IMR-90 (cell line): ENCODE measurements around the gene TRIM71. TPM values are rescaled to one million over a fixed set of nuclear protein-coding genes. Genes with fewer than 3 reads are reported as not detected.

Source experiments
- ATAC-seq: fragments of 200-7000 bp; cut with Tn5 transposase; 2 replicates; pipeline ENCODE4 v1.9.1; 2020; ENCODE audit warnings: low read depth, mild to moderate bottlenecking, moderate library complexity
- BruUV-seq: library from RNA; stranded (reverse); fragments of 400-500 nt; replicated peaks from 2 replicates; lab custom pipeline; 2021; lab: Mats Ljungman, UMichigan
- CTCF ChIA-PET: fragments of 300-600 bp; formaldehyde crosslinking; extraction: SDS; loops from one replicate; lab custom pipeline; 2021; ENCODE audit warnings: antibody characterized with exemption; lab: Yijun Ruan, JAX
- POLR2A ChIA-PET: fragments of 300-600 bp; sonication (Branson Sonifier 250); formaldehyde crosslinking; loops from one replicate; lab custom pipeline; 2022; ENCODE audit warnings: antibody characterized with exemption; ENCODE audit not compliant: unreplicated experiment; lab: Charles Lee
- DNase-seq: peaks from one replicate; pipeline ENCODE4 v3.0.0; 2013
- H2AFZ ChIP-seq: replicated peaks from 2 replicates; pipeline ENCODE3; 2013; ENCODE audit warnings: low read length, mild to moderate bottlenecking; ENCODE audit not compliant: poor library complexity
- H2AK5ac ChIP-seq: 2 replicates; pipeline ENCODE4 v1.6.1; 2013; ENCODE audit warnings: low read depth, low read length, inconsistent platforms
- H2AK9ac ChIP-seq: replicated peaks from 2 replicates; pipeline ENCODE3; 2013; ENCODE audit warnings: mild to moderate bottlenecking, low read depth, low read length, moderate library complexity; ENCODE audit not compliant: poor library complexity
- H2BK120ac ChIP-seq: 2 replicates; pipeline ENCODE4 v1.6.1; 2013; ENCODE audit warnings: low read depth, low read length, inconsistent platforms
- H2BK15ac ChIP-seq: 3 replicates; pipeline ENCODE4 v1.6.1; 2013; ENCODE audit warnings: low read depth, low read length, inconsistent platforms
- H2BK20ac ChIP-seq: 2 replicates; pipeline ENCODE4 v1.6.1; 2013; ENCODE audit warnings: low read depth, mild to moderate bottlenecking, inconsistent platforms, low read length, moderate library complexity
- H2BK5ac ChIP-seq: 2 replicates; pipeline ENCODE4 v1.6.1; 2013; ENCODE audit warnings: mild to moderate bottlenecking, low read depth, low read length, inconsistent platforms; ENCODE audit not compliant: poor library complexity, severe bottlenecking
- H3K14ac ChIP-seq: replicated peaks from 2 replicates; pipeline ENCODE4 v1.6.1; 2013; ENCODE audit warnings: low read depth, low read length, inconsistent platforms
- H3K18ac ChIP-seq: 2 replicates; pipeline ENCODE4 v1.6.1; 2013; ENCODE audit warnings: low read depth, low read length, control low read depth
- H3K23ac ChIP-seq: 2 replicates; pipeline ENCODE4 v1.6.1; 2013; ENCODE audit warnings: low read depth, low read length, inconsistent platforms
- H3K27ac ChIP-seq: 2 replicates; pipeline ENCODE4 v1.5.1; 2013; ENCODE audit warnings: mild to moderate bottlenecking, control low read depth, low read length; ENCODE audit not compliant: insufficient read depth
- H3K27me3 ChIP-seq: 2 replicates; pipeline ENCODE4 v1.6.1; 2013; ENCODE audit warnings: low read length; ENCODE audit not compliant: control insufficient read depth, insufficient read depth
- H3K36me3 ChIP-seq: 2 replicates; pipeline ENCODE4 v1.6.1; 2013; ENCODE audit warnings: low read length, mixed read lengths; ENCODE audit not compliant: control insufficient read depth, insufficient read depth
- H3K4ac ChIP-seq: 2 replicates; pipeline ENCODE4 v1.6.1; 2013; ENCODE audit warnings: low read depth, low read length, inconsistent platforms
- H3K4me1 ChIP-seq: 2 replicates; pipeline ENCODE4 v1.6.1; 2013; ENCODE audit warnings: low read length, mixed read lengths; ENCODE audit not compliant: control insufficient read depth, insufficient read depth
- H3K4me2 ChIP-seq: 2 replicates; pipeline ENCODE4 v1.6.1; 2013; ENCODE audit warnings: low read depth, mild to moderate bottlenecking, control low read depth, low read length, moderate library complexity
- H3K4me3 ChIP-seq: 2 replicates; pipeline ENCODE4 v1.5.1; 2013; ENCODE audit warnings: low read depth, mild to moderate bottlenecking, control low read depth, low read length, moderate library complexity; ENCODE audit not compliant: insufficient read depth
- H3K56ac ChIP-seq: 2 replicates; pipeline ENCODE4 v1.6.1; 2013; ENCODE audit warnings: low read length, inconsistent platforms; ENCODE audit not compliant: insufficient read depth; ENCODE audit errors: extremely low read depth
- H3K79me1 ChIP-seq, 2 experiments: 2 replicates each; pipeline ENCODE4 v1.6.1; 2013; ENCODE audit warnings: low read length in 2 of 2, inconsistent platforms in 1 of 2, low read depth in 1 of 2
- H3K9ac ChIP-seq: 2 replicates; pipeline ENCODE4 v1.6.1; 2013; ENCODE audit warnings: low read depth, low read length, control low read depth
- H3K9me1 ChIP-seq: 2 replicates; pipeline ENCODE4 v1.6.1; 2013; ENCODE audit warnings: low read length, inconsistent platforms; ENCODE audit not compliant: insufficient read depth
- H3K9me3 ChIP-seq: 2 replicates; pipeline ENCODE4 v1.6.1; 2013; ENCODE audit warnings: low read length; ENCODE audit not compliant: control insufficient read depth, insufficient read depth
- H4K20me1 ChIP-seq: 2 replicates; pipeline ENCODE4 v1.6.1; 2013; ENCODE audit warnings: low read length, inconsistent platforms; ENCODE audit not compliant: insufficient read depth
- H4K5ac ChIP-seq: 2 replicates; pipeline ENCODE4 v1.6.1; 2013; ENCODE audit warnings: mild to moderate bottlenecking, low read depth, low read length, control low read depth
- H4K8ac ChIP-seq, 2 experiments: 2 replicates each; pipeline ENCODE4 v1.6.1; 2013; ENCODE audit warnings: low read depth in 2 of 2, low read length in 2 of 2, control low read depth in 1 of 2, inconsistent platforms in 1 of 2
- H4K91ac ChIP-seq: 2 replicates; pipeline ENCODE4 v1.6.1; 2013; ENCODE audit warnings: low read depth, low read length, inconsistent platforms; ENCODE audit not compliant: insufficient read depth
- BHLHE40 ChIP-seq: fragments of 150-350 bp; IDR thresholded peaks from 2 replicates; pipeline ENCODE4 v1.6.1; 2016; ENCODE audit warnings: mild to moderate bottlenecking, low read depth, low read length
- CEBPB ChIP-seq: IDR thresholded peaks from 2 replicates; pipeline ENCODE4 v1.6.1; 2012; ENCODE audit warnings: low read depth, low read length, improper control_type of control experiment
- CHD1 ChIP-seq: IDR thresholded peaks from 2 replicates; pipeline ENCODE4 v1.6.1; 2012; ENCODE audit warnings: low read depth, low read length, improper control_type of control experiment
- CTCF ChIP-seq: conservative IDR thresholded peaks from 2 replicates; pipeline ENCODE4 v1.5.1; 2012; ENCODE audit warnings: mild to moderate bottlenecking, low read depth, low read length, improper control_type of control experiment
- FOS ChIP-seq: fragments of 150-350 bp; IDR thresholded peaks from 2 replicates; pipeline ENCODE4 v1.6.1; 2016; ENCODE audit warnings: low read depth, low read length
- MAFK ChIP-seq: IDR thresholded peaks from 2 replicates; pipeline ENCODE4 v1.6.1; 2012; ENCODE audit warnings: low read depth, low read length, improper control_type of control experiment
- MAZ ChIP-seq: IDR thresholded peaks from 2 replicates; pipeline ENCODE4 v1.6.1; 2012; ENCODE audit warnings: low read depth, mild to moderate bottlenecking, low read length, improper control_type of control experiment, moderate library complexity, borderline replicate concordance
- MXI1 ChIP-seq: IDR thresholded peaks from 2 replicates; pipeline ENCODE4 v1.6.1; 2012; ENCODE audit warnings: low read depth, mild to moderate bottlenecking, low read length, moderate library complexity, borderline replicate concordance
- NFE2L2 ChIP-seq: fragments of 150-350 bp; IDR thresholded peaks from 2 replicates; pipeline ENCODE4 v1.6.1; 2016; ENCODE audit warnings: low read depth, mild to moderate bottlenecking, low read length
- POLR2A ChIP-seq: IDR thresholded peaks from 2 replicates; pipeline ENCODE4 v1.6.1; 2012; ENCODE audit warnings: mild to moderate bottlenecking, low read depth, low read length
- WGBS, 2 experiments: methylation state at CpG; one replicate each; pipeline versions ENCODE4 v1.1.5 to v1.1.7; 2013; ENCODE audit warnings: missing lambda C conversion rate in 2 of 2; ENCODE audit not compliant: insufficient read length in 1 of 2; ENCODE audit errors: extremely low coverage in 2 of 2; 5-methylcytosine and 5-hydroxymethylcytosine counted together
- dilution Hi-C: fragments of 300-500 bp; cut with HindIII; formaldehyde crosslinking; loops from one replicate; pipeline ENCODE4 v1.14.3; 2018; ENCODE audit warnings: low sequenced_read_pairs; ENCODE audit not compliant: unreplicated experiment
- in situ Hi-C: fragments of 300-500 bp; cut with MboI; formaldehyde crosslinking; loops from 3 replicates; pipeline ENCODE4 v1.14.3; 2019; ENCODE audit warnings: low sequenced_read_pairs, inconsistent platforms, mixed read lengths
- intact Hi-C: fragments of 100-400 bp; cut with micrococcal nuclease; formaldehyde crosslinking; loops from 2 replicates; pipeline ENCODE4 v1.10.0; 2022
- polyA plus RNA-seq, 3 experiments: library from polyadenylated mRNA; depleted of rRNA; stranded (reverse); fragments of >200 nt; gene quantifications; 2 replicates each; pipeline ENCODE4 v1.2.3, GENCODE V29; 2012; ENCODE audit warnings: low replicate concordance in 1 of 3
- total RNA-seq: library from RNA; depleted of rRNA; stranded (reverse); fragments of >200 nt; gene quantifications from 2 replicates; pipeline ENCODE4 v1.2.3, GENCODE V29; 2012
- TF ChIP-seq, protein P1 (sequence below): fragments of 150-350 bp; IDR thresholded peaks from 2 replicates; pipeline ENCODE4 v1.6.1; 2017; ENCODE audit warnings: mild to moderate bottlenecking, antibody characterized with exemption, low read length, low read depth
- TF ChIP-seq, protein P2 (sequence below): fragments of 150-350 bp; IDR thresholded peaks from 2 replicates; pipeline ENCODE4 v1.6.1; 2016; ENCODE audit warnings: low read depth, mild to moderate bottlenecking, low read length, moderate library complexity, borderline replicate concordance

The TRIM71 gene
- total and polyA plus RNA-seq, 2 of the 4 experiments (the other 2 are of a cell fraction), result not detected

DNA sequence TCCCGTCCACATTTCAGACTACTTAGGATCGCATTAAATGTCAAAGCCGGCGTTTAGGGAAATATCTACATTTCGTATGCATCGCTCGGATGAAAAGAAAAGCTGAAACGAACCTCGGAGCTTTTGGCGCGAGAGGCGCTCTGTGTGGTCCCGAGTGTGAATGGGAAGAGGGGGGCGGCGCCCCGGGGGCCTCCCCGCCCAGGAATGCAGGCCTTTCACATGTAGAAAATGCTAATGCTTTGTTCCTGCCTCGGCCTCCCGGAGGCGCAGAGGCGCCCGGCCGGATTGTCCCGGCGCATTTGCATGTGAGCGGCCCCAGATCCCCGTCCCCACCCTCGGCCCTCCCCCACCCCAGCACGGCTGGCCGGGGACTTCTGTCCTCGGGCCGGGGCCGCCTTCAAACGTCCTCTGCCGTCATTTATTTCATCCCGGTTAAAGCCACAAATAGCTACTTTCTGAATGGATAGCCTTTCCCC lies 37.0 kb upstream of the TRIM71 start:
- Histone ChIP-seq H3K56ac (no peak overlapping the region), H3K79me1 (no peaks in the 10 kb centered on the region), H2BK20ac (no peak overlapping the region), H3K27ac (no peak overlapping the region), H2BK5ac (no peak overlapping the region), H3K9me3 (no peaks in the 10 kb centered on the region), H4K91ac (no peak overlapping the region), H3K4me2 (peak overlapping the region; percentile 93), H3K4me1 (no peaks in the 10 kb centered on the region; the same call in 1 of the 2 replicates), H3K9me1 (no peaks in the 10 kb centered on the region), H2AK5ac (no peak overlapping the region), H4K5ac (no peak overlapping the region), H2BK120ac (no peak overlapping the region), H3K18ac (no peak overlapping the region), H2AK9ac (no peak overlapping the region), H2BK15ac (no peak overlapping the region), H3K23ac (no peak overlapping the region), H3K36me3 (no peaks in the 10 kb centered on the region), H4K20me1 (no peaks in the 10 kb centered on the region), H3K9ac (no peak overlapping the region), H3K27me3 (peaks cover 4% of the 10 kb centered on the region; the same call in 1 of the 2 replicates), H3K4me3 (peak overlapping the region; percentile 69), H2AFZ (peak overlapping the region; percentile 94), H4K8ac (no peak overlapping the region), H3K14ac (no peak overlapping the region), H3K4ac (no peak overlapping the region)
- CTCF ChIA-PET, result interaction anchor here (1.0 to 1.9 kb wide), 3 partner anchors 10 to 83 kb away, joined by 3 to 5 read pairs (median 5); no protein-coding TSS in a partner anchor
- TF ChIP-seq CHD1 (no peak), MAZ (no peak), NFE2L2 (no peak), CTCF (no peak; the same call in 1 of the 2 replicates), MAFK (no peak), MXI1 (no peak), BHLHE40 (no peak), POLR2A (no peak), CEBPB (no peak), FOS (no peak)
- TF ChIP-seq, protein P1, sequence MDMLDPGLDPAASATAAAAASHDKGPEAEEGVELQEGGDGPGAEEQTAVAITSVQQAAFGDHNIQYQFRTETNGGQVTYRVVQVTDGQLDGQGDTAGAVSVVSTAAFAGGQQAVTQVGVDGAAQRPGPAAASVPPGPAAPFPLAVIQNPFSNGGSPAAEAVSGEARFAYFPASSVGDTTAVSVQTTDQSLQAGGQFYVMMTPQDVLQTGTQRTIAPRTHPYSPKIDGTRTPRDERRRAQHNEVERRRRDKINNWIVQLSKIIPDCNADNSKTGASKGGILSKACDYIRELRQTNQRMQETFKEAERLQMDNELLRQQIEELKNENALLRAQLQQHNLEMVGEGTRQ, result no peak
- TF ChIP-seq, protein P2, sequence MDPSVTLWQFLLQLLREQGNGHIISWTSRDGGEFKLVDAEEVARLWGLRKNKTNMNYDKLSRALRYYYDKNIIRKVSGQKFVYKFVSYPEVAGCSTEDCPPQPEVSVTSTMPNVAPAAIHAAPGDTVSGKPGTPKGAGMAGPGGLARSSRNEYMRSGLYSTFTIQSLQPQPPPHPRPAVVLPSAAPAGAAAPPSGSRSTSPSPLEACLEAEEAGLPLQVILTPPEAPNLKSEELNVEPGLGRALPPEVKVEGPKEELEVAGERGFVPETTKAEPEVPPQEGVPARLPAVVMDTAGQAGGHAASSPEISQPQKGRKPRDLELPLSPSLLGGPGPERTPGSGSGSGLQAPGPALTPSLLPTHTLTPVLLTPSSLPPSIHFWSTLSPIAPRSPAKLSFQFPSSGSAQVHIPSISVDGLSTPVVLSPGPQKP, result no peak
- peak; percentile 61 for ATAC-seq
- intact Hi-C loops (loop anchor here (1.0 kb wide), 1 partner anchor 47 kb away; no protein-coding TSS in a partner anchor), dilution Hi-C loops (no loop called here), in situ Hi-C loops (no loop called here)
- peak; percentile 16 for DNase-seq
- POLR2A ChIA-PET, result no interaction called here
- BruUV-seq, result no TSS peak
- 9% methylated on average over 4 of the region's 36 CpGs; no CpG with 5 or more reads in 1 of the 2 experiments for WGBS, 2 experiments
